ENCODE measurements around the gene HLX.

- TF ChIP-seq, protein P1, sequence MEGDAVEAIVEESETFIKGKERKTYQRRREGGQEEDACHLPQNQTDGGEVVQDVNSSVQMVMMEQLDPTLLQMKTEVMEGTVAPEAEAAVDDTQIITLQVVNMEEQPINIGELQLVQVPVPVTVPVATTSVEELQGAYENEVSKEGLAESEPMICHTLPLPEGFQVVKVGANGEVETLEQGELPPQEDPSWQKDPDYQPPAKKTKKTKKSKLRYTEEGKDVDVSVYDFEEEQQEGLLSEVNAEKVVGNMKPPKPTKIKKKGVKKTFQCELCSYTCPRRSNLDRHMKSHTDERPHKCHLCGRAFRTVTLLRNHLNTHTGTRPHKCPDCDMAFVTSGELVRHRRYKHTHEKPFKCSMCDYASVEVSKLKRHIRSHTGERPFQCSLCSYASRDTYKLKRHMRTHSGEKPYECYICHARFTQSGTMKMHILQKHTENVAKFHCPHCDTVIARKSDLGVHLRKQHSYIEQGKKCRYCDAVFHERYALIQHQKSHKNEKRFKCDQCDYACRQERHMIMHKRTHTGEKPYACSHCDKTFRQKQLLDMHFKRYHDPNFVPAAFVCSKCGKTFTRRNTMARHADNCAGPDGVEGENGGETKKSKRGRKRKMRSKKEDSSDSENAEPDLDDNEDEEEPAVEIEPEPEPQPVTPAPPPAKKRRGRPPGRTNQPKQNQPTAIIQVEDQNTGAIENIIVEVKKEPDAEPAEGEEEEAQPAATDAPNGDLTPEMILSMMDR (IDR thresholded peaks at IDR 0.05): no peak
- TF ChIP-seq POLR2A (IDR thresholded peaks at IDR 0.05): no peak
These were observed 4.0 kb upstream of the HLX start for GRCh38 chr1:220875260-220875659.
